ENCODE results near the gene APOL1. TPM values are rescaled to one million over a fixed set of nuclear protein-coding genes. Genes with fewer than 3 reads are reported as not detected.

APOL1 gene
- total RNA-seq, 4 donors from 2014 or later = 19.0 to 48.8 (median 28.0) TPM

DNA sequence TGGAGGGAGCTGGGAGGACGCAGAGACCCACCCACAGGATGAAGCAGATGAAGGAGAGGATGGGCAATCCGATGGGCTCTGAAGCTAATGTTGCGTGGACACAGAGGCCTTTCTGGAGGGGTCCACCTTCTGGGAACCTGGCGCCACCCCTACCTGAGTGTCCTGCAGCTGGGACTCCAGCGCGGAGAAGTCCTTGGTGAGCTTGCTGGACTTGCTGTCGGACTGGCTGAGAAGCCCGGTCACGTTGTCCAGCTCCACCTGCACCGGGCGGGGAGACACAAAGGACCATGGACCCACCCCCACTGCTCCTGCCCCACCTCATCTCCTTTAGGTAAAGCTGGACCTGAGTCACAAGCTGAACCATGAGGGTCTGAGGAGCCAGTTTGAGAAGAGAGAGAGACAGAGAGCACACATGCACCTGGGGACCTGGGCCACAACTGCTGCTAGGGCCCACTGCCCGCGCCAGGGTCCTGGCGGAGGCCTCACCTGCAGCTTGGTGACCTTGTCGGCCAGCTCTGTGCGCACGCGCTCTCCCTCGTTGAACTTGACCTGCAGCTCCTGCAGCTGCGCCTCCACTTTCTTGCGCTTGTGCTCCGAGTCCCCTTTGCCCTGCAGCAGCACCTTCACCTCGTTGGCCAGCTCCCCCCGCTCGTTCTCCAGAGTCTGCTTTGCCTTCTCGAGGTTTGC is 40.8 kb downstream of the APOL1 start:
- Histone ChIP-seq H3K27me3 (no peaks in the 10 kb centered on the region), H3K4me3 (no peak overlapping the region), H3K36me3 (peaks cover 86 to 98% (median 93%) of the 10 kb centered on the region in 4 donors), H3K4me1 (peaks cover 0 to 15% (median 7%) of the 10 kb centered on the region in 4 donors), H3K9me3 (no peaks in the 10 kb centered on the region), H3K27ac (replicated peaks in 1 of 4) (peak overlapping the region in 2 of 4 donors; percentile 19 to 28)
- 93% methylated on average over 16 of the region's 26 CpGs for WGBS
- TF ChIP-seq POLR2AphosphoS5 (IDR thresholded peaks at IDR 0.05) (no peak), EP300 (IDR thresholded peaks at IDR 0.05) (no peak), POLR2A (IDR thresholded peaks at IDR 0.05; ENCODE audit: low read depth) (no peak)
- TF ChIP-seq, protein P1, sequence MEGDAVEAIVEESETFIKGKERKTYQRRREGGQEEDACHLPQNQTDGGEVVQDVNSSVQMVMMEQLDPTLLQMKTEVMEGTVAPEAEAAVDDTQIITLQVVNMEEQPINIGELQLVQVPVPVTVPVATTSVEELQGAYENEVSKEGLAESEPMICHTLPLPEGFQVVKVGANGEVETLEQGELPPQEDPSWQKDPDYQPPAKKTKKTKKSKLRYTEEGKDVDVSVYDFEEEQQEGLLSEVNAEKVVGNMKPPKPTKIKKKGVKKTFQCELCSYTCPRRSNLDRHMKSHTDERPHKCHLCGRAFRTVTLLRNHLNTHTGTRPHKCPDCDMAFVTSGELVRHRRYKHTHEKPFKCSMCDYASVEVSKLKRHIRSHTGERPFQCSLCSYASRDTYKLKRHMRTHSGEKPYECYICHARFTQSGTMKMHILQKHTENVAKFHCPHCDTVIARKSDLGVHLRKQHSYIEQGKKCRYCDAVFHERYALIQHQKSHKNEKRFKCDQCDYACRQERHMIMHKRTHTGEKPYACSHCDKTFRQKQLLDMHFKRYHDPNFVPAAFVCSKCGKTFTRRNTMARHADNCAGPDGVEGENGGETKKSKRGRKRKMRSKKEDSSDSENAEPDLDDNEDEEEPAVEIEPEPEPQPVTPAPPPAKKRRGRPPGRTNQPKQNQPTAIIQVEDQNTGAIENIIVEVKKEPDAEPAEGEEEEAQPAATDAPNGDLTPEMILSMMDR (IDR thresholded peaks at IDR 0.05) = no peak
- no peak for DNase-seq (ENCODE audit: extremely low spot score)
- intact Hi-C loops (cut with DNase I) = no loop called here

DNA sequence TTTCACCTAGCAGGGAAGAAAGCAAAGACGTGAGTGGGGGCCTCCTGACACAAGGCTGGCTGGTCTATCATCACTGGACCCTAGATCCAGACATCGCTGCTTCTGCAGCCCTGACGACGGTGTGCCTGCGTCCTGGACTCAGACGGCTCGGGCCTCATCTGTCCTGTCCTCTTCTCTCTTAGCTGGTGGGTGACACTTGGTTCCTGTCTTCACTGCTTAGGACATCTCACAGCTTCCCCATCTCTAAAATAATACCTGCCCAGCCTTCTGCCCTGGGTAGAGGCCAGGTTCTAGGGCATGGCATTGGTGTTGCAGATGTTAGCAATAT is 41.3 kb downstream of the APOL1 start:
- peak overlapping the region in 1 of 4 donors; percentile 28 for H3K27ac ChIP-seq (replicated peaks in 1 of 4)
- 87% methylated on average over 6 of the region's 7 CpGs for WGBS

GRCh38 chr22:36294801-36295200 is 41.9 kb downstream of the APOL1 start:
- 80% methylated on average over 5 of the region's 11 CpGs for WGBS
- peaks cover 86 to 98% (median 93%) of the 10 kb centered on the region in 4 donors for H3K36me3 ChIP-seq
- no peaks in the 10 kb centered on the region for H3K9me3 ChIP-seq
- no peaks in the 10 kb centered on the region for H3K27me3 ChIP-seq
- H3K4me1 ChIP-seq = peaks cover 0 to 5% (median 2%) of the 10 kb centered on the region in 4 donors
- peak overlapping the region in 3 of 4 donors; percentile 15 to 84 (median 16) for H3K27ac ChIP-seq (replicated peaks in 1 of 4)
- peak in 1 of 2 donors; percentile 17 for TF ChIP-seq POLR2AphosphoS5 (IDR thresholded peaks at IDR 0.05)
- no peak for TF ChIP-seq EP300 (IDR thresholded peaks at IDR 0.05)
- no peak for TF ChIP-seq POLR2A (IDR thresholded peaks at IDR 0.05; ENCODE audit: low read depth)
- no peak for DNase-seq (ENCODE audit: extremely low spot score)
- intact Hi-C loops (cut with DNase I) = no loop called here
- H3K4me3 ChIP-seq = no peak overlapping the region

More for the DNA sequence above, 41.3 kb downstream of the APOL1 start:
- Histone ChIP-seq H3K27me3 (no peaks in the 10 kb centered on the region), H3K4me3 (no peak overlapping the region), H3K9me3 (no peaks in the 10 kb centered on the region), H3K36me3 (peaks cover 86 to 98% (median 93%) of the 10 kb centered on the region in 4 donors), H3K4me1 (peaks cover 0 to 10% (median 5%) of the 10 kb centered on the region in 4 donors)
- TF ChIP-seq POLR2AphosphoS5 (IDR thresholded peaks at IDR 0.05) (no peak), POLR2A (IDR thresholded peaks at IDR 0.05; ENCODE audit: low read depth) (no peak), EP300 (IDR thresholded peaks at IDR 0.05) (no peak)
- TF ChIP-seq, protein P1 (IDR thresholded peaks at IDR 0.05) = no peak
- intact Hi-C loops (cut with DNase I) = no loop called here
- DNase-seq (ENCODE audit: extremely low spot score) = no peak

- H3K4me3 ChIP-seq = no peak overlapping the region
- peaks cover 87 to 98% (median 95%) of the 10 kb centered on the region in 4 donors for H3K36me3 ChIP-seq
- peak overlapping the region; percentile 14 to 84 (median 16) for H3K27ac ChIP-seq (replicated peaks in 1 of 4)
- WGBS = 82% methylated on average over 7 of the region's 7 CpGs
- DNase-seq (ENCODE audit: extremely low spot score) = no peak
- H3K9me3 ChIP-seq = no peaks in the 10 kb centered on the region
- peaks cover 0 to 4% (median 2%) of the 10 kb centered on the region in 4 donors for H3K4me1 ChIP-seq
- TF ChIP-seq POLR2AphosphoS5 (IDR thresholded peaks at IDR 0.05) (no peak), EP300 (IDR thresholded peaks at IDR 0.05) (no peak), POLR2A (IDR thresholded peaks at IDR 0.05; ENCODE audit: low read depth) (no peak)
- TF ChIP-seq, protein P1 (IDR thresholded peaks at IDR 0.05) = no peak
- H3K27me3 ChIP-seq = no peaks in the 10 kb centered on the region
- intact Hi-C loops (cut with DNase I) = no loop called here
Observed at GRCh38 chr22:36295247-36295646, 42.3 kb downstream of the APOL1 start.

DNA sequence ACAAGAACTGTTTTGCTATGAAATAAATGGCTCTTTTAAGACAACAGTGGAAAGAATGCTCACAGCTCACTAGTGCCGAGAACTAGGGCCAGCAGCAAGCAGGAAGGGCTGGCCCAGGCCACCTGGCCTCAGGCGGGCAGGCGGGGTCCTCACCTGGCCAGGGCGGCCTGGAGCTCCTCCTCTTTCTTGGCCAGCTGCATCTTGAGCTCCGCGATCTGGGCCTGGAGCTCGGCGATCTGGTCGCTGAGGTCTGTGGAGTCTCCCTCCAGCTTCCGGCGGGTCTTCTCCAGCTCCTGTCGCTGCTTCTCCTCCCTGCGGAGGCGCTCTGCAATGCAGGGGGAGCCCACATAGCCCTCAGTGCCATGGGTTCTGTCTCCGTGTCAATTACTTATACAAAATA is 43.8 kb downstream of the APOL1 start:
- intact Hi-C loops (cut with DNase I) = no loop called here
- no peak for DNase-seq (ENCODE audit: extremely low spot score)
- Histone ChIP-seq H3K4me3 (no peak overlapping the region), H3K9me3 (no peaks in the 10 kb centered on the region), H3K27me3 (no peaks in the 10 kb centered on the region), H3K27ac (replicated peaks in 1 of 4) (peak overlapping the region; percentile 63 to 84 (median 81)), H3K4me1 (peaks cover 0 to 17% (median 11%) of the 10 kb centered on the region in 4 donors), H3K36me3 (peaks cover 100% of the 10 kb centered on the region in 4 donors)
- TF ChIP-seq EP300 (IDR thresholded peaks at IDR 0.05) (no peak), POLR2AphosphoS5 (IDR thresholded peaks at IDR 0.05) (peak in 1 of 2 donors; percentile 13)
- WGBS = 87% methylated on average over 7 of the region's 15 CpGs
